Middle frontal gyrus (tissue), 1 donor: ENCODE results near the gene ERVV-1.
"Not testable (repeated sequence)": the region's sequence is repeated elsewhere in the genome, so short reads cannot be mapped to it uniquely, and the experiment has no call there.

Source experiments
- DNase-seq: peaks from one replicate; pipeline ENCODE4 v3.0.0-alpha.2; 2015; ENCODE audit warnings: low spot score; ENCODE audit errors: extremely low spot score

Gene ERVV-1, protein sequence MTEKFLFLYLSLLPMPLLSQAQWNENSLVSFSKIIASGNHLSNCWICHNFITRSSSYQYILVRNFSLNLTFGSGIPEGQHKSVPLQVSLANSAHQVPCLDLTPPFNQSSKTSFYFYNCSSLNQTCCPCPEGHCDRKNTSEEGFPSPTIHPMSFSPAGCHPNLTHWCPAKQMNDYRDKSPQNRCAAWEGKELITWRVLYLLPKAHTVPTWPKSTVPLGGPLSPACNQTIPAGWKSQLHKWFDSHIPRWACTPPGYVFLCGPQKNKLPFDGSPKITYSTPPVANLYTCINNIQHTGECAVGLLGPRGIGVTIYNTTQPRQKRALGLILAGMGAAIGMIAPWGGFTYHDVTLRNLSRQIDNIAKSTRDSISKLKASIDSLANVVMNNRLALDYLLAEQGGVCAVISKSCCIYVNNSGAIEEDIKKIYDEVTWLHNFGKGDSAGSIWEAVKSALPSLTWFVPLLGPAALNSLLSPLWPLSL

DNA sequence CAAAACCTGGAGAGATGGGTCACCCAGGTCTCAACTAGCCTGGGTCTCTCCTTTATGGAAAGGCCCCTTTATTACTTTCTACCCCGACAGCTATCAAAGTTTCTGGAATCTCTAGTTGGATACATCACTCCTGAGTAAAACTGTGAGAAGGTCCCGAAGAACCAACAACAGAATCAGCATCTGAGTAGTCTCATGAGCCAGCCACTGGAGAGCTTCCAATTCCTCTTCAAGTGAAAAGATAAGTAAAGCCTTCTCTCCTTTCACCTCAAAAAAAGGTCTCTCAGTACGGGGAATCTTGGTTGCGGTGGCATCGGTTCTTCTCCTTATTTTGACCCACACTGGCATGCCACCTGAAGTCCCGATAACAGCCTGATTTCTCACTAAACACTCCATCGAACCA is at the start of gene ERVV-1:
Gene ERVV-1 (plus strand): TSS at position 301 of the 400 bp plus-strand sequence. CDS start 170 bp downstream, outside the sequence.
- DNase-seq: no peak

DNA sequence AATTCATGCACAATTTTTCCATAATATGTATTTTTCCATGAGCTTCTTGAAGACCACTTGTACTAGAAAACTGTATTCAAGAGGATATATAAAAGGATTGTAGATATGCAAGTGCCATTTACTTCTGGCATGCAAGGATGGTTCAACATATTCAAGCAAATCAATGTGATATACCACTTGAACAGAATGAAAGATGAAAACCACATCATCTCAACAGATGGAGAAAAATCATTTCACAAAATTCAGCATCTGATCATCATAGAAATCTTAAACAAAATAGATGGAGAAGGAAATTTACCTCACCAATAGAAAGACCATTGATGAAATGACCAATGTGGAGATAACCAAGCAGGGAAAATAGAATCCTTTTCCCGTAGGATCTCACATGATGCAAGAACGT is 45.9 kb upstream of the ERVV-1 start:
- DNase-seq: no peak

DNA sequence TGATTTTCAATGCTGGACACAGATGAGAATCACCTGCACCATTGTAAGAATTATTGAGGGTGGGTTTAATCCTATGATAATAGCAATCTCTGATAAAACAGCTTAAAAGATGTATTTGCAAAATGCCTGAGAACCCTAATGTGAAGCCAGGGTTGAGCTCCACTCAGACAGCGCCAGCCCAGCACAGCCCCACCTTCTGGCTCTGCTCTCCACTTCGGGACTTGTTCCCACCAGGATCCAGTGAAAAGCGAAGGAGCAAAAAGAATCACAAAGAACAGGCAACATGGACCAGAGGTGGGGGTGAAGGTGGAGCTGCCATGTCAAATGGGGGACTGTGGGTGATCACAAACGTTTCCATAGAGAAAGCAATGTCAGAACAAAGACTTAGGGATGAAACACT is 32.4 kb upstream of the ERVV-1 start:
- DNase-seq: no peak

DNA sequence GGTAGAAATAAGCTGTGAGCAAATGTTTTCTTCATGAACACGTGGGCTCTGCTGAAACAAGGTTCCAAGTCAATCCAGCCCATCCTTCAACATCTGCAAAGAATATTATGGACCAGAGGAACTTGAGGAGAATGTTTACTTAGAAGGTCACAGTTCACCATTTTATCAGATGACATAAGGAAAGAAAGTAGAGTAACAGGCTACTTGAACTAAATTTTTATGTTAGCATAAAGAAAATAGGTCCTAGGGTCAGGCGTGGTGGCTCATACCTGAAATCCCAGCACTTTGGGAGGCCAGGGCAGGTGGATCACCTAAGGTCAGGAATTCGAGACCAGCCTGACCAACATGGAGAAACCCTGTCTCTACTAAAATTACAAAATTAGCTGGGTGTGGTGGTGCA is 30.6 kb upstream of the ERVV-1 start:
- DNase-seq: not testable (repeated sequence)

DNA sequence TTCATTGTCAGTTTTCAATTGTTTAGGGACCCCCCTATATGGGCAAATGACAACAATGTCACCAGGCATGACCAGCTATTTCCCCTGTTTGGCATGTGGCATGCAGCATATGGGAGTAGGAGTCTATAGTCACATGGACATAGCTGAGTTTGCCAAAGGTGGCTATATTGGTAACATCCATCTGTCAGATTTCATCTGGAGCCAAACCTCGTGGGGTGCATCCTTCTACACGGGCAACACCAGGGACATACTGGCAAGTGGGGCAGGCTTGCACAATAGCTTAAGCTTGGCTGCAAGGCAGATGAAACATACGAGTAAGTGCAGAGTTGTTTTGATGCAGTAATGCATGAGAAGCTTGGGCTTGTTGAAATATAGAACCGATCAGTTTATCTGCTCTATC is 26.5 kb upstream of the ERVV-1 start:
- peak; percentile 56 for DNase-seq

DNA sequence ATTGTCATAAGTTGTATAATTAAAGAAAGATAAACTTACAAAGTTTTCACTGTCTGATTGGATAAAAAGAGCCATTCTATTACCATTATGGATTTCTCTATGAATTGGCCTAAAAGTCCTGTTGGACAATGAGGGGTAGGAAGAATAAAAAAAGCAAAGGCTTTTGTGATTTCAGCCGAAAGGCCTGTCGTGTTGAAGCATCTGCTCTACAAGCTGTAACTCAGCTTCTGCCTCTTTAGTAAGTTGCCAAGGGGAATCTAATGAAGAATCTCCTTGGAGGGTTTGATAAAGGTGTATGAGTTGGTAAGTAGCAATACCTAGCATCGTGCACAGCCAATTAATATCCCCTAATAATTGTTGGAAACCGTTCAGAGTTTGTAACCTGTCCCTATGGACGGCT is 25.2 kb upstream of the ERVV-1 start:
- DNase-seq: no peak

DNA sequence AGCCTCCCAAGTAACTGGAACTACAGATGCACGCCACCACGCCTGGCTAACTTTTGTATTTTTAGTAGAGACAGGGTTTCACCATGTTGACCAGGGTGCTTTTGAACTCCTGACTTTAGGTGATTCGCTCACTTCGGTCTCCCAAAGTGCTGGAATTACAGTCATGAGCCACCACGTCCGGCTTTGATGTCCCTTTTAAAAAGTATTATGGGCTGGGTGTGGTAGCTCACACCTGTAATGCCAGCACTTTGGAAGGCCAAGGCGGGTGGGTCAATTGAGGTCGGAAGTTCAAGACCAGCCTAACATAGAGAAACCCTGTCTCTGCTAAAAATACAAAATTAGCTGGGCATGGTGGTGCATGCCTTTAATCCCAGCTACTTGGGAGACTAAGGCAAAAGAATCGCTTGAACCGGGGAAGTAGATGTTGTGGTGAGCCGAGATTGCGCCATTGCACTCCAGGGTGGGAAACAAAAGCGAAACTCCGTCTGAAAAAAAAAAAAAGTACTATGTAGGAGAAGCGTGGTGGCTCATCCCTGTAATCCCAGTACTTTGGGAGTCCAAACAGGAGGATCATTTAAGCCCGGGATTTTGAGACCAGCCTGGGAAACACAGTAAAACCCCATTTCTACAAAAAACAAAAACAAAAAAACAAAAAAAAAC is 22.8 kb upstream of the ERVV-1 start:
- DNase-seq: no peak

DNA sequence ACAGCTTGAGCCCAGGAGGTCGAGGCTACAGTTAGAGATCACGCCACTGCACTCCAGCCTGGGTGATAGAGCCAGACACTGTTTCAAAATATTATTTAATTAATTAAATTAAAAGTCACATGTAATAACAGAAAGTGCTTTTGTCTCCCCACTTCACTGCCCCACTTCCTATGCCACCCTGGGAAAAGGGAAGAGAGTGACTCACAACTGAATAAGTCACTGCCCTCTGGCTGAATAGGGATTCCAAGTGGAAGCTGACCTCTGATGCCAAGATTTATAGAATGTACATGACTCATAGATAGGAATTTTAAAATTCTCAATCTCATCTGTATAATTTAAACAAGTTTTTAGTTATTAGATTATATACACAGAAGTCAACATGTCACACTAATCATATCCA is 22.2 kb upstream of the ERVV-1 start:
- no peak for DNase-seq

DNA sequence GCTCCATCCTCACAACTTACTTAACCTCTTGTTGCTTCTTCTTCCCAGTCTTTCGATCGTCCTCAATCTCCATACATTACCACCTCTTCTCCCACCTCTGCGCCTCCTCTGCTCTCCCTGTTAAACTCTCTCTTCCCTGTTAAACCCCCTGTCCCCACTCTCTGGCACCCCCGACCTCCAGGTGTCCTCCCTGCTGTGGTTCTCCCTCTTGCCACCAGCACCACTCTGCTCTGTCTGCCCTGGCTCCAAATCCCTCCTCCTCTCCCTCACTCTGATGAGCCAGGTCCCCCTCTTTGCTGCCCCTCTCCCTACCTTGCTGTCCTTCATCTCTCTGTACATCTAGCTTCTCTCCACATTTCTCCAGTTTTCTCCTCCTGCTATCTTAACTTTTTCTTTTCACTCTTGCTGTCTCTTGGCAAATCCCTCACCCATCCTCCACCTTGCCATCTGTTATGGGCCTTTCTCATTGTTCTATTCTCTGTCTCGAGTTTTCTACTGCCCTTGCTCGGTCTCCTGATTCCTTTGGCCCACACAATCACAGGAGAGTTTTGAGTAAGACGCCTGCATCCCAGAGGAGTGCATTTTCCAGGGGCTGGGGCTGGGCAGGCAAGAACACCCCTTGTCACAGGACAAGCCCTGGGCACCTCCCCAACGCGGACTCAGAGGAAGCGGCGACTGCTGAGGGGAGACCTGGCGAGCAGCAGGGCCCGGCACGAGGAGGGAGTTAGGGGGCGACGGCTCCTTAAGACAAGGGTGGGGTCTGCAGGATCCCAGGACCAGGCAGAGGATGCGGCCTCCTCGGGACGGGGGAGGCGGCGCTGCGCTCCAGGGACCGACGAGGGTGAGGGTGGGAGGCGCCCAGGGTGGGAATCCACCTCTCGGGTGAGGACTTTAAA is 21.4 kb upstream of the ERVV-1 start:
- no peak for DNase-seq

DNA sequence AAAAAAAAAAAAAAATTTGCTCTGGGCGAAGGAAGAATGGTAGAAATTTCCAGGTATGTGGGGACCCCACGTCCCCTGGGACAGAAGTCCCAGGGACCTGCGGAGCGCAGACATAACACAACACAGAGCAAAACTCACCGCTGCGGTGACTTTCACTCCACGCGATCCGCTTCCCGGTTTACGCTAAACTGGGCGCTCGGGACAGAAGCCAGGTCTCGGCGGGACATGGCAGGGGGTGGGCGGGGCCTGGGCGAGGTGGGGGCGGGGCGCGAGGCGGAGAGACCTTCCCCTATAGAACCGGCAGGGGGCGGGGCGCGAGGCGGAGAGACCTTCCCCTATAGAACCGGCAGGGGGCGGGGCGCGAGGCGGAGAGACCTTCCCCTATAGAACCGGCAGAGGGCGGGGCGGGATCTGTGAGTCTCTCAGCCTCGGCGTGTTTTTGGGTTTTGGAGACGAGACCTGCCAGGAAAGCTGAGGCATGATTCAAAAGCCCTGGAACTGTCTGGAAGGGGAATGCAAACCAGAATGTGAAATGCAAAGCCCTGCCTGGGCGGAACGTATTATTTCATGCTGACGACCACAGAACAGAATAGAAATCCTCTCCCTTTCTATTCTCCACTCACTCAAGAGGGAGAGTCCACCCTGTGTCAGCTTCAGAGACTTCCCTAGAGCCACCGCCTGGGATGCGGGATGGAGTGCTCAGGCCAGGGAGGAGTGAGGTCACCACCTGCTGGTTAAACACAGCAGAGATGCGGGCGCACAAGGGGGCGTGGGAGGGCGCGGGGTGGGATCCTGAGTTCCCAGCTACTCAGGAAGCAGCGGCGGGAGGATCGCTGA is 20.2 kb upstream of the ERVV-1 start:
- peak; percentile 44 for DNase-seq

DNA sequence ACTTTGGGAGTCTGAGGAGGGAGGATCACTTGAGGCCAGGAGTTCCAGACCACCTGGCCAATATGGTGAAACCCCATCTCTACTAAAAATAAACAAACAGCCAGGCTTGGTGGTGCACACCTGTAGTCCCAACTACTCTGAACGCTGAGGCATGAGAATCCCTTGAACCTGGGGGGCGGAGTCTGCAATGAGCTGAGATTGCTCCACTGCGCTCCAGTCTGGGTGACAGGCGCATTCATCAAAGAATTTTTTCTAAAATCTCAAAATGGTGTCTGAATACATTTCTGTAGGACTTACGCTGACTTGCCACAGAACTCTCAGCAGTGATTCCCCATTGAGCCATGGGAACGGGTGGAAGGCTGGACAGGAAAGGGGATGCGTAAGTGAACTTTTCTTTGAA is 18.0 kb upstream of the ERVV-1 start:
- DNase-seq: no peak

DNA sequence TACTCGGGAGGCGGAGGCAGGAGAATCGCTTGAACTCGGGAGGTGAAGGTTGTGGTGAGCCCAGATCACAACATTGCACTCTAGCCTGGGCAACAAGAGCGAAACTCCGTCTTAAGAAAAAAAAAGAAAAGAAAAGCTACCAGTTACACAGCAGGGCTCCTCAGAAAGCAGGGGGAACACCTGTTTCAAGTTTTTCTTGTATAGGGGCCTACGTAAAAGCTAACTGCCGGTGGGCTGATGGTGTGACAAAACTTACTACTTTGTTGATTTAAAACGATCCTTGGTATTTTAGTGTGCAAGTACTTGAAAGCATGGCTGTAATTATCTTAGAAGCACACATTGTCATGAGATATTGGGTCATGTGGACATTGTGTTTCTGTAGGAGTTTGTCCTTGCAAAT is 15.7 kb upstream of the ERVV-1 start:
- no peak for DNase-seq

DNA sequence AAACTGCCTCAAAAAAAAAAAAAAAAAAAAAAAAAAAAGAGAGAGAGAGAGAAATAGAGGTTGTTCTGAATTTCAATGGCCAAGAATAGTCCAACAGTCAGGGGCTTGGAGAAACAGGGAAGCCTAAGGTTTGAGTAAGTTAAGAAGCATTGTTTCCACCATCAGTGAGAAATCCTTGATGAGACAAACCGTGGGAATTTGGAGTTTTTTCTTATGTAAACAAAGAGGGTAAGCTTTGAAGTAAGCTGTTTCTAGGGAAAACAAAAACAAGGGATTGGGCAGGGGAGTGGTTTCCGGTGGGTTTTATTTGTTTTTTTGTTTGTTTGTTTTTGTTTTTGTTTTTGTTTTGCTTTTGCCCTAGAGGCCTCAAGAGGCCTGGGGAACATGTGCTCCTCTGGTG is 11.2 kb upstream of the ERVV-1 start:
- DNase-seq: no peak

DNA sequence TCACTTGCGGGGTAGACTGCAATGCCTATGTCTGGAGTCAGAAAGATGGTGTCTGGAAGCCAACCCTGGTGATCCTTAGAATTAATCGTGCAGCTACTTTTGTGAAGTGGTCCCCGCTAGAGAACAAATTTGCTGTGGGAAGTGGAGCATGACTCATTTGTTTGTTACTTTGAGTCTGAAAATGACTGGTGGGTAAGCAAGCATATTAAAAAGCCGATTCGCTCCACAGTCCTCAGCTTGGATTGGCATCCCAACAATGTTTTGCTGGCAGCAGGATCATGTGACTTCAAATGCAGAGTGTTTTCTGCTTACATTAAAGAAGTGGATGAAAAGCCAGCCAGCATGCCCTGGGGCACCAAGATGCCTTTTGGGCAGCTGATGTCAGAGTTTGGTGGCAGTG is 9.5 kb upstream of the ERVV-1 start:
- no peak for DNase-seq

DNA sequence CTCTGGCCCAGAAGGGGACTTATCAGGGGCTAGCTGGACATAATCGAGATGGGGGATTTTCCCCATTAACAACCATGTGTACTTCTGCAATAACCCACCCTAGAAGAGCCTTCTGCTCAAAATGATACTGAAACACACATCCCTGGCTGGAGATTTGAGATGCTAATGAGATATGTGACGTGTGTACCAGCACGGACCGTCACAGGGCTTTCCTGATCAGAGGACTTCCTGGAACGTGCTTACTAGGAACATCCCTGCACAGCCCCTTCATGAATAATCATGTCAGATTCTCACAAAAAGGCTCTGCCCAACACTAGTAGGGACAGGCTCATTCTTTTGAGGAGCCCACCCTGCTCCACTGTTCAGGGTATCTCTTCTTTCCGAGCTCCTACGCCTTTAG is 6.5 kb upstream of the ERVV-1 start:
- no peak for DNase-seq

DNA sequence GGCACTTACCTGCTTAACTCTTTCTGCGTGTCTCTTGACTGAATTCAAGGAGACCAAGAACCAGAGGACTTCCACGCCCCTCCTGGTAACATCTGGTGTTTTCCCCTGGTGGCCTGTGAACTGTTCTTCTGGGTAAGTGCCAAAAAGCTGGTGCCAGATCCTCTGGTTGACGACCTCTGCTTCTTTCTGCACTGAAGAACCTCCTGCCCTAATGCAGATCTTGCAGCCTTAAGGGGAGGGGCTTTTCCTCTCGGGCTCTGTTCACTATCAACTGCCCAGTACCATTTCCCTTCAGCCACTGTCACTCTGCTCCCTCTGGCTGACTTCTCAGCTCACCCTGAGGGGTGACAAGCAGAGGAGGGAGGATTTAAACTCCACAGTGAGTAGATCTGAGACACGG is 6.1 kb upstream of the ERVV-1 start:
- DNase-seq: no peak

DNA sequence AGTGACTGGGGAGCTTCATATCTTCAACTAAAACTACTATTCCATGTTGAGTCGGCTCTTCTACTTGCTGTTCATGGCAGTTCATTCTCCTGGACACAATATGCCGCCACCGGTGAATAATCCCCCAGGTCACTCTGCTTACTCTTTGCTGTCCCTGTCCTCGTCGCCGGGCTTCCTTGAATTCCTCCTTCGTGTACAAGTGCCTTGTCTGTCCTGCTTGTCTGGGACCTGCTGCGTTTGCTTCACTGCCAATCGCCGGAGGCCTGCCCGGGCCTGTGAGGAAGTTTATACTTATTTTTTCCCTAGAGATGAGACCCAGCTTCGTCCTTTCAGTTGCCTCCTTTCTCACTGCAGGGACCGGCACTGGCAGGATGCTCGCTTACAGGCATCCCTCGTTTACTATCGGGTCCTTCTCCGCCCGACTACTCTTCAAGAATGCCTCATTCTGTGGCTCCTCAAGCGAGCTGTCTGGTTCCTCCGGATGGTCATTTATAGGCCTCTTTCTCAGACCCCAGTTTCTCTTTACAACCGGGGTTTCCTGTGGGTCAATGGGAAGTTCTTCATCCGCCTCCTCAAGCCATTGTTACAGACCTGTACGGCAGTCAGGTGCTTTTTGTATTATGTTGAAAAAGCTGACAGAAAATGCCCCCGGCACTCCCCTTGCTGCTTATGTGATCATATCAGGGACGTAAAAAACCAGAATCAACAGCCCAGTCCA is 5.5 kb upstream of the ERVV-1 start:
- no peak for DNase-seq

DNA sequence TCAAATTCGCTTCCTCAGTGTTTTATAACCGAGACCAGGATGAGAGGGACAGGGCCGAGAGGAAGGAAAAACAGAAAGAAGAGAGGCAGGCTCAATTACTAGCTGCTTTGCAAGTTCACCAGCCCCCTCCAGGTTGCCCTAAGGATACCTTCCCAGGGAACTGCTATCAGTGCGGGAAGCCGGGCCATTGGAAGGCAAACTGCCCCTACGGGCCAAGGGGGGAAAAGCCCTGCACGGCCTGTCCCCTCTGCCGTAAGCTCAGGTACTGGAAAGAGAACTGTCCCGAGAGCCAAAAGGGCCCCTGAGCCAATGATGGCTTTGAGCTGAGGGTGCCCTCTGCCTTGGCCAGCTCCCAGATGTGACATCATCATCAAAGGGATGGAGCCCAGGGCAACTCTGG is 3.2 kb upstream of the ERVV-1 start:
- no peak for DNase-seq

DNA sequence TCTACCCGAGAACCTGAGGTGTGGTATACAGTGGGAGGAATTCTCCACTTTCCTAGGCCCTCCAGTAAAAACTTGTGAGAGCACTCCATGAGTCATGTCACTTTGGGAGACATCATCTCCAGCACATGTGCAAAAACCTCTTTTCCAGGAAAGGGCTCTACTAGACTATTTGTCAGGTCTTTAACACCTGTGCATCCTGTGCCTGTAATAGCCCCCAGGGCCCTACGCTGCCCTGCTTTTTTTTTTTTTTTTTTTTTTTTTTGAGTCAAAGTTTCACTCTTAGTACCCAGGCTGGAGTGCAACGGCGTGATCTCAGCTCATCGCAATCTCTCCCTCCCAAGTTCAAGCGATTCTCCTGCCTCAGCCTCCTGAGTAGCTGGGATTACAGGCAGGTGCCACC is 1.7 kb upstream of the ERVV-1 start:
- no peak for DNase-seq

DNA sequence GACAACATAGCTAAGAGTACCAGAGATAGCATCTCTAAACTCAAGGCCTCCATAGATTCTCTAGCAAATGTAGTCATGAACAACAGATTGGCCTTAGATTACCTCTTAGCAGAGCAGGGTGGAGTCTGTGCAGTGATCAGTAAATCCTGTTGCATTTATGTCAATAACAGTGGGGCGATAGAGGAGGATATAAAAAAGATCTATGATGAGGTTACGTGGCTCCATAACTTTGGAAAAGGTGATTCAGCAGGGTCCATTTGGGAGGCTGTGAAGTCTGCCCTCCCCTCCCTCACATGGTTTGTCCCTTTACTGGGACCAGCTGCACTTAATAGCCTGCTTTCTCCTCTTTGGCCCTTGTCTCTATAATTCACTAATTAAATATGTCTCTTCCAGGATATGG is 1.4 kb downstream of the ERVV-1 start:
- no peak for DNase-seq
